GOT3 (cell line): ENCODE data around the gene NCOR1.
A peak's percentile ranks its signal among the peaks of the same experiment; 100 is the strongest.

ENCODE experiments used
- DNase-seq: peaks from one replicate; lab custom pipeline; 2025; ENCODE audit warnings: mixed read lengths; lab: John Stamatoyannopoulos, UW

Gene NCOR1

DNA sequence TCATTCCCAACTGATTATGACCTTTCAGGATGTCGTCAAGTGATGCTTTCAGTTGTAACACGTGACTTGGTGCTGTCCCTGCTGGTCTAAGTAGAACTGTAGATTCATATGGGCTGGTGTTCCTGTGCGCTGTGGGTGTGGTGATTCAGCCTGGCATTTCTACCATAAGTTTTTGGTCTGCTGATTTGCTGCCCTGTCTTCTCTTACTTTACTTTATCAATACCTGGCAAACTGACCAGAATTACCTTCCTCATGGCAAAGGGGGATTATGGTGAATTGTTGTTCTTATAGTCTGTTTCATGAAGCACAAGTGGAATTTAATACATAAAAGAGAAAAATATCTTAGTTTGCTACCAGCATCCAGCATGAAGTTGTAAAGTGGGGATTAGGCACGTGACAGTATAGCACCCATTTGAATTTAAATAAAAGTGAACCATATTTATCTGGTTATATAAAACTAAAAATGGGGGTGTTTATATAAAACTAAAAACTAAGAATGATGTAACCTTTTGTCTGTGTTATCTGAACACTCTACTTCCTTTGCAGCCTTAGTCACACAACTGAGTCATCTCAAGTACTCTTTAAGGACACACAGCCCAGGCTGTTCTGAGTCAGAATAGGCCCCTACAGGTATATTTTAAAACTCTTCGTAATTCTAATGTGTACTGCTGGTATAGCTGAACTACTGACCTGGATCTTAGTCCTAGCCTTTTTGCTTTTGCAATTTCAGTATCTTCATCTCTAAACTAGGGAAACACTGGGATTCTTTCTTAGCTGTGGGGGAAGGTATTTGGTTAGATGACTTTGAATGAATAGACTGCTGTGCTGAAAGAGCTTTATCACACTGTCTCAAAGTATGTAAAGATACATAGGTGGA lies 187.4 kb downstream of the NCOR1 start:
- DNase-seq = no peak

DNA sequence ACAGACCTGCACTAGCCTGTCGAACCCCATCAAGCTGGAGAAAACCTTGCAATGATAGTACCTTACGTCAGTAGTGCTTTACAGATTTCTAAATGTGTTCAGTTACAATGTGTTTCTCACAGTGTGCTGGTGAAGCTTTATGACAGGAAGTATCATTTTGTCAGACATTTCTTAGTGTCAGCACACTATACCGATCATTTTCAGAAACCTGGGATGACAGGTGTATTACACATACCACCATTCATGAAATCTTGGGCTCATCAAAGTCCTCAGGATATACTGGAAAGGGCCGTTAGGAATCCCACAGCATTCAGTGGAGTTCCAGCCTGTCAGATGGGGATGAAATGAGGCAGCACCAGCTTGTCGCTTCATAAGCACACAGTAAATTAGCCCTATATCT lies 188.4 kb downstream of the NCOR1 start:
- DNase-seq = no peak

DNA sequence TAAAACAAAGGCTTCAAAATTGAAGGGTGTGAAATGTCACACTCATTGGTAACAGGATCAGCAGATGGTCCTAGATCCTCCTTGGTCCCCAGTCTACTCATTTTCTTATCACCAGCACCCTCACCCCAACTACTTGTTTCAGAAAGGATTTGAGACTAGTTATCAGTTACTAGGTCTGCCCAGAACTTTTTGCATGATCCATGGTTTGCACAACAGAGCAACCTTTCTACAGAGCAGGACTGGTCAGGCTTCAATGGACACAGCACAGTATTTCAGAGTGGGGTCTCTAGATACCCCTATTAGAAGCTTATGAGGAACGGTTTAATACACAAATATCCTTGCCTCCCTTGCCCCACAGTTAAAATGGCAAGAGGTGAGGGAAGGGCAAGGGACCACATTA lies 190.1 kb downstream of the NCOR1 start:
- DNase-seq = no peak

DNA sequence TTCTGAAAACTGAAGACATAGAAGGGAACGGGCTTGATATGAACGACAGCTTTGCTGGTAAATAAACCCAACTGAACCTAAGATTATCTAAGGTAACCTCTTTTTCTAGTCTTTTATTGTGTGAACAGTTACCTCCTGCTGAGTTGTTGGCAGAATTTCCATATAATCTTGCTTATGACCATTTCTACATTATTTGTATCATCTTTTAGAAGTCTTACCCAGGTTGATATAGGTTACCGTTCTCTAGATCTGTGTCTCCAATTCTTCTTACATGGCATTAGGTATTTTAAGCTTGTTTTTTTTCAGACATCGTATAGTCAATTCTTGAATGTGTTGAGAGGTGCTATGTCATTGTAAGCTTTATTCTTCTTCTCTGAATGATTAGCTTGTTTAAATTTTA lies 191.5 kb downstream of the NCOR1 start:
- DNase-seq = no peak

DNA sequence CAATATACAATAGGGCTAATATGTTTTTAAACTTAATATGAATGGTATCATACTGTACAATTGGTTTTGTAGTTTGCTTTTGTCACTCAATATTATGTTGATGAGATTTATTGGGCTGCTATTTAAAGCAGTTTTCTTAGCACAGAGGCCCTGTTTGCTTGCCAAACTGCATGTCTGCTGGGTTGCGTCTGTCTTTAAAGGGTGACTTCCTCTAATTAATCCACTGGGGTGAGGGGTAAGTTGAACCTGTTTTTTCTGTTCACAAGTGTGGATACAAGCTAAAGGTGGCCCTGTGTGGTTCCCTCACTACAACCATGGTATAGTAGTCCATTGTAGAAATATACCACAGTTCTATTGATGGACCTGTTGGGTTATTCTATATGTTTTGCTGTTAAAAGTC lies 196.0 kb downstream of the NCOR1 start:
- DNase-seq = no peak

DNA sequence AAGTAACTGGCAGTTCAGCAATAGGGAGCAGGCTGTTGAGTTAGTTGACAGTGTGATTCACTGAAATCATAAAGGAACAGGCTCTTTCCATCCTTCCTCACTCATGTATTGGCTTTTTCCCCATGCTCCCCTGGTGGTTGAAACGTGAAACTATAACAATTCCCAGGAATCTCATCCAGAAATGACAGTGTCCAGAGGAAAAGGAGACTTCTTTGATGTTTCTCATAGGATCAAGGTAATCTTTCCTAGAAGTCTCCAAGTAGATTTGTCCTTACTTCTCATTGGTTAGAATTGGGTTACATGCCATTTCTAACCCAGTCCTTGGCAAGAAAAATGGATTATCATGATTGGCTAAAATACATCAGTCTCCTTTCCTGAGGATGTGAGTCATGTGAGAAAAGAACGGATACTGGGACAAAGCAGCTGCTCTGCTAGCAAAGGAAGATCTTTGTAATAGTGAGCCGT lies 201.4 kb downstream of the NCOR1 start:
- DNase-seq = no peak

DNA sequence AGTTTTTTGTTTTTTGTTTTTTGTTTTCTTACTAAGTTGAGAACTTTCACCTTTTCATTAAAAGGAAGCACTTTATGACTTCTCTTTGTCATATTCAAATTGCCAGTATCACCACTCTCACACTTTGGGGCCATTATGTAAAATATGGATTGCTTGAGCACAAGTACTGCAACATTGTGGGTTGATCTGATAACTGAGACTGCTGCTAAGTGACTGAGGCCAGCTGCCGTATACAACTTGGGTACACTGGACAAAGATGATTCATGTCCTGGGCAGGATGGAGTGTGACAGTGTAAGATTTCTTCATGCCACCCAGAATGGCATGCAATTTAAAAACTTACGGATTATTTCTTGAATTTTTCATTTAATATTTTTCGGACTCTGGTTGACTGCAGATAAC lies 207.9 kb downstream of the NCOR1 start:
- DNase-seq = no peak

DNA sequence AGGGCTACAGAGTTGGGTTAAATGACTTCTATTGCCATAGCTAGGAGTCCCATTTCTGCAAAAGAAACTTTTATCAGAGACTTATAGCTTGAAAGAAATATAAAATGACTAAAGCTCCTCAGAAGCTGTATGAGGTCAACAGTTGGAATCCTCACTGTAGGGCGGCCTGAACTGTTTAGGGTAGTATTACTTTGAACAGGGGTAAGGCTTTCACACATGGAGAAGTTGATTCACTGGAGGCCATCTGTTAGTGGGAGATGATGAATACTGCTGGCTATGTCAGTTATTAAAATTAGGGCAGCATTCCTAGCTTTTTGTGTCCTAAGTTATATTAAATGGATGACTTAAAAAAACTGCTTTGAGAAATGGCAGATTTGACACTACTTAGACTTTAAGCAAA lies 209.7 kb downstream of the NCOR1 start:
- no peak for DNase-seq

DNA sequence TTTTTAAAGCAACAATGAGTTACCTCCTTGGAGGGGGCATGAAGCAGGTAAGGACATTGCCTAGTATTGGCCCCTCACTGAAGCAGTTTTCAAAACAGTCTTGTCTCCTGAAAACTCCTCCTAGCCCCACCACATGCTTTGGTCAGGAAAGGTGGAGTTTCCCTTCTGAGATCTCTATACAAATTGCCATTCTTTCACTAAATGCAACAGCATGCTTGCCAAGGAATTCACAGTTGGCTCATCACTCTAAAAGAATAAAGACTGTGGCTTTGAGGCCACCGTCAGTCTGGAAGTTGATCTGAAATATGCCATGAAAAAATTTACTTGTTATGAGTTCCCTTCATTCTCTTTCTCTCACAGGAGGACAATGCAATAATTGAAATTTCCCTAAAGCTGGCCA lies 211.5 kb downstream of the NCOR1 start:
- DNase-seq = no peak

DNA sequence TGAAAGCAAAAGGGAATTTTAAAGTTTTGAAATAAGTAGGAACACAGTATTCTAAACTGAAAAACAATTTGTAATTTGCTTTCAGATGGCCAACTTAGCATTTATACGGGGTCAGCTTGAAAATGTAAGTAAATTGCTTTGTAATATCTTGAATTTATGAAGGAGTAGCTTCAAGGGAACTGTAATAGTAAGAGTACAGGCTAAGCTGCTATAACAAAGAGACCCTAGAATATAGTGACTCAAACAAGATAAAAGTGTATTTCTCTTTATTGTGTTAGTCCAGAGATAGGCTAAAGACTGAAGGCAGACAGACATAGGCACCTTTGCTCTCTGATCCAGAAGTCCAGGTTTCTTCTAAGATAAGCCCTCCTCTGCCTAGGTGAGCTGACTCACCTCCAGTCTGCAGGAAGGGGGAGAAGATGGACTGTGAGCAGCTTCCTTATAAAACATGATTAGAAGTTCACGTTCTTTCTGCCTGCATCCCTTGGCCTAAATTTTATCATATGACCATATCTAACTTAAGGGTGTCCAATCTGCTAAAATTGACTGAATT lies 212.6 kb downstream of the NCOR1 start:
- DNase-seq = no peak

DNA sequence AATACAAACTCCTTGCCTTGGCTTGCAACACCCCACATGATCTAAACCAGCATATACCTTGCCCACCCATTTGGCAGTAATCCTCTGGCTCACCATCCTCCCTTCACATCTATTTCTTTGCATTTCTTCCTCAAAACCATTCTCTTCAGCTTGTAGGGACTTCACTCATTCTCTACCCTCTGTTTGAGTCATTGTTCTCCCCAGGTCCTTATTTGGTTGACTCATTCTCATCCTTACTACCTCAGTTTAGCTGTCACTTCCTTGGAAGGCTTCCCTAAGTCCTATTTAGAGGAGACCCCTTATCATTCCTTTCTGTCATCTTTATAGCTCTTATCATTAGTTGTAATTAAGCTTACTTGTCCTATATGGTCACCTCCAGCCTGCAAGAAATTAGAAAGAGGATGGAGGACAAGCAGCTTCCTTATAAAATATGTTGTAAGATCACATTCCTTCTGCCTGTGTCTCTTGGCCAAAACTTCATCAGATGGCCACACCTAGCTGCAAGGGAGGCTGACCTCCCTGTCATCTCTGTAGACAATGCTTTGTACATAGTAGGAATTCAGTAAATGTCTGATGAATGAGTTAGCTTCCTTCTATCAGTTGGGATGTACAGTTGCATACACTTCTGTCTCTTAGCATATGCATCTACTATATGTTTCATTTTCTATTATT lies 214.0 kb downstream of the NCOR1 start:
- no peak for DNase-seq

DNA sequence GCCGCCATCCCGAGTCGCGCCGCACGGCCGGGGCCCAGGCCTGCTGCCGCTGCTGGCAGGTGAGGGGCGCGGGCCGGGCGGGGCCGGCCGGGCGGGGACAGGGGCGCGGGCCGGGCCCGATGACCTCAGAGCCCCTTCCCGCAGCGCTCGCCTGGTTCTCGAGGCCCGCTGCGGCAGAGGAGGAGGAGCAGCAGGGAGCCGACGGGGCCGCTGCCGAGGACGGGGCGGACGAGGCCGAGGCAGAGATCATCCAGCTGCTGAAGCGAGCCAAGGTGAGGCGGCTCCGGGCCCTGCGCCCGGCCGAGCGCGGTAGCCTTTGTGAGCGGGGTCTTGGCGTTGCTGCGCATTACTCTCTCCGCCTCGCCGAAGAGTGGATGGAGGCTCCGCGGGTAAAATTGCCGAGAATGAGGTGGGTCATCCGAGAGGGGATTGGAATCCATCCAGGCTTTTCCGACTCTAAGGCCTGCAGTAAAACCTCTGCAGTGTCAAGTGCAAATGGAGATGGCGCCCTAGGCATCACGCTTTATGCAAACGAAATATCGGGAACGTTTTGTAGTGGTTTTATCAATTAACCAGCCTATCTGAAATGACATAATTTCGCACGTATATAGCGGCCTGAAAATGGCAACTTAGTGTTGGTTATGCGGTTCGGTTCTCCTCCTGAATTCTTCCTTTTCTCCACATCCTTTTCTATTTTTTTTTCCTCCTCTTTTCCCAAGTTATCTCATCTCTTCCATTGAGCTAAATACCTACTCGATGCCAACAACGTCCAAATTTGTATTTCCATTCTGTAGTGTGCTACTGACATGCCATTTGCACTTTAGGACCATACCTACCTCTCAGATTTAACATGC lies 215.1 kb downstream of the NCOR1 start:
- no peak for DNase-seq

DNA sequence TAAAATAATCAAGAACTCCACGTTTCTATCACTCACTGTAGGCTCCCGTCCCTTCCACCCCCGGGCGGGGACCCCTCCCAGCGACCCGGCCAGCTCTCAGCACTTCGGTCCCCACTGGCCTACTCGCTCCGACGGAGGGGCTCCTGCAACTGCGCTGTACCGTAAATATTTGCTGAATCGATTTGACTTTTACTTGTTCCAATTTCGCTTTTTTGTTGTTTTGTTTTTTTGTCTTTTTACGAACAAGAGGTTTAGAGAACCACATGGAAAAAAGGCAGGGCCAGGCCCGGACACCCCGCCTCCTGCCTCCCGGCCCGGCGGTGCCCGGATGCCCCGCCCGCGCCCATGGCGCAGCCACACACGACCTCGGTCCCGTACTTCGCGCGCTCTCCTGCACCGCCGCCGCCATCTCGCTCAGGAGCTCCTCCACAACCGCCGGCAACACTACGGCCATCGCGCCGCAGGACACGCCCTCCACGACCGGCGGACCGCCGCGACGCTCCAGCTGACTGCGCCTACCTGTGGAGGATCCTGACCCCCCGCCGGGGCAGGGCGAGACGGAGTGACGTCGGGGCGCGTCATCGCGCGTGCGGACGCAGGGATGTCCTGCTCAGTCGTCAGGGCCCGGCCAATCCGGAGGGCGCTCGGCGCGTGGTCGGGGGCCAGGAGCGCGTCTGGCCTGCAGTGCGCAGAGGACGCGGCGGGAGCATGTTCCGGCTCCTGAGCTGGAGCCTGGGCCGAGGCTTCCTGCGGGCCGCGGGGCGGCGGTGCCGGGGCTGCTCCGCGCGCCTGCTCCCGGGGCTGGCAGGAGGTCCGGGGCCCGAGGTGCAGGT lies 216.0 kb downstream of the NCOR1 start, which contains the start of the genes TTC19 and ZSWIM7:
TTC19 (plus strand) TSS at position 684 of the 833 bp plus-strand sequence; CDS start at position 709, 25 bp downstream.
ZSWIM7 (minus strand) TSS at position 564 of the 833 bp plus-strand sequence; CDS start at position 454, 110 bp downstream.
- DNase-seq = peak; percentile 76

DNA sequence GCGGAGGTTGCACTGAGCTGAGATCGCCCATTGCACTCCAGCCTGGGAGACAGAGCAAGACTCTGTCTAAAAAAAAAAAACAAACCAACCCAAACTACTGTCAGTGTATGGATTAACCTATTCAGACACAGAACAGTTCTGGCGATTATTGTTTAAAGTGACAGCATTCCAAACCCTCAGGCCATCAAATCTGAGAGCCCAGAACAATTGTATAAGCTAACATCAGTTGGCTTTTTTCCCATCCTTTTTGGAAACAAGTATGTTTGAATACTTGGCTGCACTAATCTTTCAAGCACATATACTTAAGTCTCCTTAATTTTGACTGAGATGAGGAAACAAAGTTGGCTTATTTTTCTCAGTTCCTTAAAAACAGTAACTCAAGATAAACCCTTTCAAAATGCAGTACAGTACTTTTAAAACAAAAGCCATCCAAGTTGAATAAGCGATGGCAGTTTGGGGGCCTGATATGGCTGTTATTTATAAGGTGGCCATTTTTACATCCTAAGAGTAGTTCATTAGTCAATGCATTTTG lies 217.2 kb downstream of the NCOR1 start:
- DNase-seq = no peak

DNA sequence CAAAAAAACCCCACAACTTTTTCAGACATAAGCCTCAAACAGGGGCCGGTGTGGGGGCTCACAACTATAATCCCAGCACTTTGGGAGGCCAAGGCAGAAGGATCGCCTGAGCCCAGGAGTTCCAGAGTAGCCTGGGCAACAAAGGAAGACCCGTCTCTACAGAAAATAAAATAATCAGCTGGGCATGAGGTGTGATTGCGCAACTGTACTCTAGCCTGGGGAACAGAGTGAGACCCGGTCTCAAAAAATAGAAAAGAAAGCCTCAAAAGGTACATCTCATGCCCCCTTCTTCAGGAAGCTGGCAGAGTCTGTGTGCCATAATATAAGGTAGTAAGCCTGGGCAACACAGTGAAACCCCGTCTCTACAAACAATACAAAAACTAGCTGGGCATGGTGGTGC lies 219.0 kb downstream of the NCOR1 start:
- DNase-seq = no peak

DNA sequence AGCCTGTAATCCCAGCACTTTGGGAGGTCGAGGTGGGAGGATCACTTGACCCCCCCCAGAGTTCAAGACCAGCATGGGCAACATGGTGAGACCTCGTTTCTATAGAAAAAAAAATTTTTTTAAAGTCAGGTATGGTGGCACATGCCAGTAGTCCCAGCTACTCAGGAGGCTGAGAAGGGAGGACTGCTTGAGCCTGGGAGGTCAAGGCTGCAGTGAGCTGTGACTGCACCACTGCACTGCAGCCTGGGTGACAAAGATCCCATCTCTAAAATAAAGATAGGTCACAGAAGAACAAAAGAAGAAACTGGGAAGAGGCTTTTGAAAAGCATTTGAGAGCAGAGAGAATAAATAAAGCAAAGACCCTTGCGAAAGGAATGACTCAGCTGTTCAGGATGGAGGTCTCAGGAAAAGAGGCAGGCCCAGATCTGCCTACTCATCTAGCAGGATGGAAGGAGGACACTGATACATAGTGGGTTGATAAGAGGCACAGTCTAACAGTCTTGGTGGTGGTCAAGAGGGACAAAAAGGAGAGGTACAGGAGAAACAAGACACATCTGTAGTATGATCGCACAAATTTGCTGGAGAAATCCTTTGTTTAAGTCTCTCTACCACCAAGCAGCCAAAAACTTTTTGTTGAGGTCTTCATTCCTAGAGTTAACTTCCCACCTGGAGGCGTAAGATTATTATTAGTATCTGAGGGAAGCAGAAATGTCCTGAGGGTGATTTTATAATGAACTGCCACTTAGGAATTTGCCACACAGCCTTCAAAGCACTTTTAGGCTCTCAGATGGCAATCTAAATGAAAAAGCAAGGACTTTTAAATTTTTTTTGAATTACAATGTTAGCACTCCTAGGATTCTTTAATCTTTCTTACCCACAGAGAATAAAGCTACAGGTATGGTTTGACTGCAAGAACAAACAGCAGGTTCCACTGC lies 233.4 kb downstream of the NCOR1 start:
- DNase-seq = no peak

DNA sequence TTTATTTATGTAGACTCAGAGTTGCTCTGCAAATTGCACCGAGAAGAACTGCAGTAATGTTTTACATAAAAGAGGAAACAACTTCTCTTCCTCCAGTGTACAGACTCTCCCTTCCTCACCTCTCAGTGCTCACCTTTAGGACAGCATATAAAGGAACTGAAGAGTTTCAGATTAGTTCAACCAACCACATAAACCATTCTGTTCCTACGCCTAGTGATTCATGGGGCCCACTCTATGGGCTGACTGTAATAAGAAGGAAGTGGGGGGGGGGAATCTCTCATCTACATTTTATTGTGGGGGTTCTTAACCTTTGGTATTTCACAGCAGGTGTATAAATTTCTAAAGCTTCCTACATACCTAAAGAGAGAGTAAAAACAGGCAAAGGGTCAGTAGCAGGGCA lies 234.1 kb downstream of the NCOR1 start:
- DNase-seq = no peak
